Prostate gland (tissue), 2 donors: ENCODE results near the gene CREB3L2.

Source experiments
- POLR2A ChIP-seq: fragments of 450-650 bp; IDR thresholded peaks from one replicate; pipeline ENCODE4 v1.6.1; 2016; ENCODE audit warnings: antibody characterized with exemption, mild to moderate bottlenecking
- POLR2AphosphoS5 ChIP-seq: sonication (generic); formaldehyde crosslinking; IDR thresholded peaks from one replicate; pipeline ENCODE4 v1.6.1; 2017; ENCODE audit warnings: antibody characterized with exemption
- TF ChIP-seq, protein P1 (sequence below), 4 experiments: fragments of 200-600 bp in 2 of 4; fragments of 450-650 bp in 2 of 4; sonication (generic) in 2 of 4; IDR thresholded peaks; 1 replicate in 3 of 4; 2 replicates in 1 of 4; pipeline ENCODE4 v1.5.1; 2016 to 2019; ENCODE audit warnings: antibody characterized with exemption in 4 of 4, mild to moderate bottlenecking in 2 of 4, moderate library complexity in 2 of 4

DNA sequence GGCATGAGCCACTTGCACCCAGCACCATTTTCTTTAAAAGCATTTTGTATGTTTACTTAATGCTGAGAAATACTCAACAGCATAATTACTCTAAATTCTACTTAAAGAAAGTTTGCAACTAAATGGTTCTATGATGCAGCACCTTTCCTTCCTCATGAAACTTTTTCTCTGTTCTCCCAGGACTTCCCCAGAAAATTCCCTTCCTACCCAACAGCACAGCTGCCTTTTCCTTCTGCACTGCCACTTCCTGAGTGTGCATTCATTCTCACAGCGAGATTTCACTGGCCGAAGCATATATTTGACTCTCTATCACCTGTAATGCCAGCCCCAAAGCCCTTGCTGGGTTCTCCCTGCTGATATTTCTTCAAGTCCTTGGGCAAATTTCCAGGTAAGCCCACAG lies 113.6 kb downstream of the CREB3L2 start:
- TF ChIP-seq, protein P1, sequence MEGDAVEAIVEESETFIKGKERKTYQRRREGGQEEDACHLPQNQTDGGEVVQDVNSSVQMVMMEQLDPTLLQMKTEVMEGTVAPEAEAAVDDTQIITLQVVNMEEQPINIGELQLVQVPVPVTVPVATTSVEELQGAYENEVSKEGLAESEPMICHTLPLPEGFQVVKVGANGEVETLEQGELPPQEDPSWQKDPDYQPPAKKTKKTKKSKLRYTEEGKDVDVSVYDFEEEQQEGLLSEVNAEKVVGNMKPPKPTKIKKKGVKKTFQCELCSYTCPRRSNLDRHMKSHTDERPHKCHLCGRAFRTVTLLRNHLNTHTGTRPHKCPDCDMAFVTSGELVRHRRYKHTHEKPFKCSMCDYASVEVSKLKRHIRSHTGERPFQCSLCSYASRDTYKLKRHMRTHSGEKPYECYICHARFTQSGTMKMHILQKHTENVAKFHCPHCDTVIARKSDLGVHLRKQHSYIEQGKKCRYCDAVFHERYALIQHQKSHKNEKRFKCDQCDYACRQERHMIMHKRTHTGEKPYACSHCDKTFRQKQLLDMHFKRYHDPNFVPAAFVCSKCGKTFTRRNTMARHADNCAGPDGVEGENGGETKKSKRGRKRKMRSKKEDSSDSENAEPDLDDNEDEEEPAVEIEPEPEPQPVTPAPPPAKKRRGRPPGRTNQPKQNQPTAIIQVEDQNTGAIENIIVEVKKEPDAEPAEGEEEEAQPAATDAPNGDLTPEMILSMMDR (IDR thresholded peaks at IDR 0.05): no peak
- no peak for TF ChIP-seq POLR2AphosphoS5
- TF ChIP-seq POLR2A: no peak
